Vagina (tissue), 2 donors: ENCODE results near the gene CYP27B1.

ENCODE experiments used
- POLR2A ChIP-seq, 2 donors: fragments of 450-650 bp; IDR thresholded peaks; one replicate each; pipeline ENCODE4 v1.6.1; 2017; ENCODE audit warnings: antibody characterized with exemption in 2 of 2, mild to moderate bottlenecking in 2 of 2, moderate library complexity in 2 of 2
- POLR2AphosphoS5 ChIP-seq, 2 donors: sonication (generic); formaldehyde crosslinking; IDR thresholded peaks; one replicate each; pipeline ENCODE4 v1.9.0; 2017; ENCODE audit warnings: antibody characterized with exemption in 2 of 2, mild to moderate bottlenecking in 2 of 2, low read depth in 1 of 2; ENCODE audit not compliant: insufficient read depth in 1 of 2
- TF ChIP-seq, protein P1 (sequence below), 3 experiments: fragments of 450-650 bp in 2 of 3; fragments of 200-600 bp in 1 of 3; sonication (generic) in 1 of 3; IDR thresholded peaks; one replicate each; pipeline ENCODE4 v1.5.1; 2017 to 2019; ENCODE audit warnings: antibody characterized with exemption in 3 of 3, mild to moderate bottlenecking in 2 of 3, moderate library complexity in 2 of 3

DNA sequence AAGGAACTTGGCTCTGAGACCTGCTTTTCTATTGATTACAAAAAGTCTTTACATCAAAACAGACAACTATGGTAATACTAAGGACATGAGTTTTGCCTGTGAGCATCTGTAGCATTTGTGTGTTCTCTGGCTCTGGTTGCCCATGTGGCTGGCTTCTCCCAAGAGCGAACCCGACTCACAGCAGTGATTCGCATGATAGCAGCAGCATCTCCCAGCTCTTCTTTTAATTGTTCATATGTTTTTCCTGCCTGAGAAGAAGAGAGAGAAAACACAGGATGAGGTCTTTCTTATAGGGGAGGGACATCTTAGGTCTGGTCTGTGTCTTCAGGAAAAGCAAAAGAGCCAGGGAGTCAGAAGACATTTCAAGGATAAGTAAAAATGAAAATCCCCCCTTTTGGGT is 34.1 kb upstream of the CYP27B1 start:
- TF ChIP-seq, protein P1, sequence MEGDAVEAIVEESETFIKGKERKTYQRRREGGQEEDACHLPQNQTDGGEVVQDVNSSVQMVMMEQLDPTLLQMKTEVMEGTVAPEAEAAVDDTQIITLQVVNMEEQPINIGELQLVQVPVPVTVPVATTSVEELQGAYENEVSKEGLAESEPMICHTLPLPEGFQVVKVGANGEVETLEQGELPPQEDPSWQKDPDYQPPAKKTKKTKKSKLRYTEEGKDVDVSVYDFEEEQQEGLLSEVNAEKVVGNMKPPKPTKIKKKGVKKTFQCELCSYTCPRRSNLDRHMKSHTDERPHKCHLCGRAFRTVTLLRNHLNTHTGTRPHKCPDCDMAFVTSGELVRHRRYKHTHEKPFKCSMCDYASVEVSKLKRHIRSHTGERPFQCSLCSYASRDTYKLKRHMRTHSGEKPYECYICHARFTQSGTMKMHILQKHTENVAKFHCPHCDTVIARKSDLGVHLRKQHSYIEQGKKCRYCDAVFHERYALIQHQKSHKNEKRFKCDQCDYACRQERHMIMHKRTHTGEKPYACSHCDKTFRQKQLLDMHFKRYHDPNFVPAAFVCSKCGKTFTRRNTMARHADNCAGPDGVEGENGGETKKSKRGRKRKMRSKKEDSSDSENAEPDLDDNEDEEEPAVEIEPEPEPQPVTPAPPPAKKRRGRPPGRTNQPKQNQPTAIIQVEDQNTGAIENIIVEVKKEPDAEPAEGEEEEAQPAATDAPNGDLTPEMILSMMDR (IDR thresholded peaks at IDR 0.05): no peak
- TF ChIP-seq POLR2A (IDR thresholded peaks at IDR 0.05) (no peak), POLR2AphosphoS5 (IDR thresholded peaks at IDR 0.05; ENCODE audit: insufficient read depth in 1 of 2, low read depth in 1 of 2) (no peak)
